Occipital lobe (tissue), 2 donors: ENCODE results near the gene CLEC4D. TPM values are rescaled to one million over a fixed set of nuclear protein-coding genes. Genes with fewer than 3 reads are reported as not detected.
"Not testable (repeated sequence)": the region's sequence is repeated elsewhere in the genome, so short reads cannot be mapped to it uniquely, and the experiment has no call there.

Experiments used
- DNase-seq: peaks from one replicate; lab custom pipeline; 2025; lab: John Stamatoyannopoulos, UW
- total RNA-seq: library from RNA; depleted of rRNA; stranded (reverse); fragments of >200 nt; gene quantifications from one replicate; pipeline ENCODE4 v1.2.3, GENCODE V29; 2014

The CLEC4D gene
- total RNA-seq, 1 donor from 2014 or later: not detected

GRCh38 chr12:8532045-8532444, 18.7 kb downstream of the CLEC4D start:
- no peak for DNase-seq

DNA sequence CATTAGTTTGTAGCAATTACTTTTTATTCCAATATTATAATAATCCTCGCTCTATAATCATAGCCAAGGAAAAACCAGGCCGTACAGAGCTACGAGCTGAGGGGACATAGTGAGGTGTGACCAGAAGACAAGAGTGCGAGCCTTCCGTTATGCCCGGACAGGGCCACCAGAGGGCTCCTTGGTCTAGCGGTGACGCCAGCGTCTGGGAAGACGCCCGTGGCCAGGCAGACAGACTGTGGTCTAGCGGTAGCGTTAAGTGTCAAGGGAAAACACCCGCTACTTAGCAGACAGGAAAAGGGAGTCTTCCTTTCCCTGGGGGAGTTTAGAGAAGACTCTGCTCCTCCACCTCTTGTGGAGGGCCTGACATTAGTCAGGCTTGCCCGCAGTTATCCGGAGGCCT, 24.5 kb downstream of the CLEC4D start:
- DNase-seq: not testable (repeated sequence)

DNA sequence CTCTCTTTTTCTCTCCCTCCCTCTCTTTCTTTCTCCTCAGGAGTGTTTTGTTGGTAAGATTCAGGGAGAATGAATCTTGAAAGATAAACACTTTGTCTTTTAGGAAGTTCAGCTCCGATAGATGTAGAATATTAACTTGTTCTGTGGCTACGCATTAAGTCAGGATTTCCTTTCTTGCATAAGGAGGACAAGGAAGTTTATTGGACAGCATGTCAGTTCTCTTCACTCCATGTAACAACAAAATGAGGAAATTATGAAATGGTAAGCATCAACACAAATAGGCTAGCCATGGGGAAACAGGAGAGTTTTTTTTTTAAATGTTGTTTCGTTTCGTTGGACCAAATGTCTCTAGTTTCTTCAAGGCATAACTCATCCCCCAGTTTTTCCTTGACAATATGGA, 27.5 kb downstream of the CLEC4D start, which contains the start of gene CLEC4E:
TSS of gene CLEC4E (minus strand) at position 75 of the 400 bp plus-strand sequence. CDS start 108 bp downstream, outside the sequence.
- DNase-seq: not testable (repeated sequence)

DNA sequence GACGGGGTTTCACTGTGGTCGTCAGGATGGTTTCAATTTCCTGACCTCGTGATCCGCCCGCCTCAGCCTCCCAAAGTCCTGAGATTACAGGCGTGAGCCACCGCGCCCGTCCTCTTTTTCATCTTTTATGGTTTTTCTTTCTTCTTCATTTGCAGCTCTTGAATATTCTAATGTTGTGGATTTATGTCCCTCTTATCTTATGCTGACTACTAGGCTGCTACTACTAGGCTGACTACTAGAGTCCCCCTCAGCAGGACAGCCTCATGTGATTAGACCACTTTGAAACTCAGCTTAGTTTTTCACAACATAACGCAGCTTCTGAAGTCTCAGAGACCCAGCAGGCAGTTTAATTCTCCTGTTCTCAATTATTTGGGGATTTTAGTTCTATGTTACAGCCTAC, 28.3 kb downstream of the CLEC4D start:
- DNase-seq: no peak

- peak; percentile 25 for DNase-seq
Observed at GRCh38 chr12:8544295-8544694, 31.0 kb downstream of the CLEC4D start.

- no peak for DNase-seq
Observed at GRCh38 chr12:8546591-8546990, 33.3 kb downstream of the CLEC4D start.

GRCh38 chr12:8547645-8548044, 34.3 kb downstream of the CLEC4D start:
- DNase-seq: no peak

- DNase-seq: no peak
Observed at GRCh38 chr12:8548192-8548591, 34.9 kb downstream of the CLEC4D start.

GRCh38 chr12:8549381-8549780, 36.1 kb downstream of the CLEC4D start:
- no peak for DNase-seq

DNA sequence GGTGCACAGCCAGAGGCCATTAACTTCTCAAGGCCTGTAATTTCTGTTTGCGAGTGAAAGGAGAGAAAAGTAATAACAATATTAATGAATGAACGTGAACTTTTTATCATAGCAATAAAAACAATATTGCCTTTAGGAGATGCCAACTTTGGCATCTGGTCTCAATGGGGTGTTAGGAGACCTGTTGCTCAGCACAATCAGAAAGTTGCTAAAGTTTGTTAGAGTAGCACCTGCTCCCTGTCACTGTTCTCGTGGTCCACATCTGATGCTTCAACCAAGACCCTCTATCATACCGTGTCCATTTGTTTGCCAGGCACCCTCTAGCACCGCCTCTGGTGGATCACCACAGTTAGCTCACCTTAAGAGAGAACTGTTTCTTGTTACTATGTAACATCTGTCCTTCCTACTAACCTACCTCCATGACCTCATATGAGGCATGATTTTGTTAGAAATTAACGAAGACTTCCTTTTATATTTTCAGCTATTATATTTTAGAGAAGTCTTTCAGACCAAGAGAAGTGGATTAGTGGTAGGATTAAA, 39.9 kb downstream of the CLEC4D start:
- no peak for DNase-seq

- no peak for DNase-seq
Observed at GRCh38 chr12:8554451-8555195, 41.3 kb downstream of the CLEC4D start.

GRCh38 chr12:8556531-8557097, 43.3 kb downstream of the CLEC4D start:
- no peak for DNase-seq

- DNase-seq: no peak
Observed at GRCh38 chr12:8559676-8560075, 46.4 kb downstream of the CLEC4D start.

GRCh38 chr12:8561011-8561410, 47.7 kb downstream of the CLEC4D start:
- no peak for DNase-seq

DNA sequence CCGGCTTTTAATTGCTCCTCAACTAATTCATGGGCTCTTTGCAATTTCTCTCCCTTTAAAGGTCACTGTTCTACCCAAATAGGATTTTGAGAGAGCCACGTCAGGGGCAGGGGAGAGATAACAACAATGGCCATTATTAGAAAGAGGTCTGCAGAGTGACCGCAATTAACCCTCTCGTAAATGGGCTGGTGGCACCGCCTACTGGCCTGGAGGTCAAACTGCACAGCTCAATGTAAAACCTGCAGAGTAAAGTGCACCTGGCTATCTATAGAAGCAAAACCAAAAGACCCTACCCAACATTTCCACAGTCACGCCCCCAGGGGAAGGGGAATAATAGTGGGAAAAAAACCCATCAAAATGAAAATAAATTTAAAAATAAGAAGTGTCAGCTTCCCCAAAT, 49.0 kb downstream of the CLEC4D start:
- no peak for DNase-seq

- no peak for DNase-seq
Observed at GRCh38 chr12:8563356-8563755, 50.1 kb downstream of the CLEC4D start.

DNA sequence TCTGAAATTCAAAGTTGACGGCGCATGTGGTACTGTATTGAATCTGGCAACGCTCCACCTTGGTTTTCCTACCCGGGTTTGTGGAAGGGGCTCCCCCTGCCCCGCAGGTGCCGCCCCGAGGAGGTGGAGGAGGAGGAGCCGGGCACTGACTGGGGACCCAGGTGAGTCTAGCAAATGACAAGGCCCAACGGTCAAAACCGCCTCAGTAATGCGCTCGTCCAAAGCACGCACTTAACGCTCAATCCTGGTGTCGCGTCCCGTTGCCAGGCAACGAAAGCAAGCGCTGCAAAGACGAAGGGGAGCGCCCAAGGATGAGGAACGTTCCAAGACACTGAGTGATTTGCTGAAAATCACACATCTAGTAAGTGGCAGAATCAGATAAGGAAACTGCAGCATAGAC, 51.4 kb downstream of the CLEC4D start:
- DNase-seq: no peak

- DNase-seq: not testable (repeated sequence)
Observed at GRCh38 chr12:8566052-8566451, 52.7 kb downstream of the CLEC4D start.

DNA sequence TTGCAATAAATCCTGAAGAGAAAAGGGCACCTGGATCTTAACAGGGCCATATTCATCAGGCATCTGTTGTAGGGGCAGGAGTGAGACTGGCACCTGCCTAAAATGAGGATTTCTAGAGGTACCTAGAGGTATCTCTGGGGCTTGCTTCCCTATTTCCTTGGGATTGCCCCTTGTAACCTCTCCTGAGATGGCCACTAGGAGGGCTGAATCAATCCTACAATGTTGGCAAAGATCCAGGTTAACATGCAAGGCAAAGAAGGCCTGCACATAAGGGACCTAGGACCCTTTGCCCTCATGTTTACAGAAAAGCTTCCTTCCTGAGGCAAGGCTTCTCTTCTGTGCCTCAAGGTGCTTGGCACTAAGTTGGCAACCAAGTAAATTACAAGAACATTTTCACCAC, 53.2 kb downstream of the CLEC4D start:
- DNase-seq: no peak
